BJ (cell line): Measurements from ENCODE around the gene TMEM150B. TPM values are rescaled to one million over a fixed set of nuclear protein-coding genes. Genes with fewer than 3 reads are reported as not detected.

Experiments used
- CTCF ChIA-PET: fragments of 350-600 bp; formaldehyde crosslinking; extraction: SDS; loops from one replicate; lab custom pipeline; 2021; ENCODE audit warnings: antibody characterized with exemption, inconsistent platforms; lab: Yijun Ruan, JAX
- POLR2A ChIA-PET: fragments of 300-600 bp; sonication (Branson Sonifier 250); formaldehyde crosslinking; extraction: SDS; loops from one replicate; lab custom pipeline; 2021; ENCODE audit warnings: antibody characterized with exemption; lab: Charles Lee
- DNase-seq: peaks from one replicate; pipeline ENCODE4 v3.0.0-alpha.2; 2011; ENCODE audit warnings: low read depth
- H3K27me3 ChIP-seq: 2 replicates; pipeline ENCODE4 v1.6.0; 2011; ENCODE audit warnings: low read length; ENCODE audit not compliant: control insufficient read depth, insufficient read depth
- H3K36me3 ChIP-seq: 2 replicates; pipeline ENCODE4 v1.5.1; 2011; ENCODE audit warnings: low read length; ENCODE audit not compliant: control insufficient read depth, insufficient read depth
- H3K4me3 ChIP-seq: 2 replicates; pipeline ENCODE4 v1.5.1; 2011; ENCODE audit warnings: low read depth, mild to moderate bottlenecking, control low read depth, low read length
- polyA plus RNA-seq: library from polyadenylated mRNA; depleted of rRNA; stranded (reverse); fragments of >200 nt; gene quantifications from 2 replicates; pipeline ENCODE4 v1.2.3, GENCODE V29; 2011
- TF ChIP-seq, protein P1 (sequence below): IDR thresholded peaks from 2 replicates; pipeline ENCODE4 v1.5.1; 2011; ENCODE audit warnings: low read depth, mild to moderate bottlenecking, control low read depth, inconsistent platforms, low read length, moderate library complexity; ENCODE audit not compliant: insufficient read depth

The TMEM150B gene
- polyA plus RNA-seq, 1 experiment, result not detected

DNA sequence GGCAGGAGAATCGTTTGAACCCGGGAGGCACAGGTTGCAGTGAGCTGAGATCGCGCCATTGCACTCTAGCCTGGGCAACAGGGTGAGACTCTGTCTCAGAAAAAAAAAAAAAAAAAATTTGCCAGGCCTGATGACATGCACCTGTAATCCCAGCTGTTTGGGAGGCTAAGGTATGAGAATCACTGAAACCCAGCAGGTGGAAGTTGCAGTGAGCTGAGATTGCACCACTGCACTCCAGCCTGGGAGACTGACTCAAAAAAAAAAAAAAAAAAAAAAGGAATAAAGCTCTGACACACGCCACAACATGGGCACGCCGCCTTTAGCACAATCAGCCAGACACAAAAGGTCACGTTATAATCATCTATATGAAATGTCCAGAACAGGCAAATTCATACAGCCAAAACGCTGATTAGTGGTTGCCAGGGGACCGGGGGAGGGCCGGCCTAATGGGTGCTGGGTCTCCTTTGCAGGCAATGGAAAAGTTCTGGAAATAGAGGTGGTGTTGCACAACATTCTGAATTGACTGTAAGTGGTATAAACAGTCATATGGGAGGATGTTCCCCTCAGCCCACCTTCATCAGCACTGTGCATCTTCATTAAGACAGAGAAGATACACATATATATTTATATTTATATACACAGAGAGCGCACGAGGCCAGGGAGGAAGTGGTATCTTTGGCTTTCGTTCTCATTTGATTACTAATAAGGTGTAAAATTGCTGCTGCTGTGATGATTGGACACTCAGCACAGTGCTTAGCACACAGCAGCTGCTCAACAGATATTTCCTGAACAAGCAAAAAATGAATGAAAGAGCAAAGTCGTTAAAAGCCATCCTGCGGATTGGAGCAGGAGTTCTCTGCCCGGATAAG, 49.1 kb downstream of the TMEM150B start:
- DNase-seq, result no peak
- POLR2A ChIA-PET, result interaction anchor here (0.6 kb wide), 1 partner anchor 49 kb away, joined by 4 read pairs; the partner anchor contains the start of gene TMEM150B
- Histone ChIP-seq H3K4me3 (no peak overlapping the region), H3K27me3 (no peaks in the 10 kb centered on the region), H3K36me3 (peaks cover 20% of the 10 kb centered on the region)
- TF ChIP-seq, protein P1, sequence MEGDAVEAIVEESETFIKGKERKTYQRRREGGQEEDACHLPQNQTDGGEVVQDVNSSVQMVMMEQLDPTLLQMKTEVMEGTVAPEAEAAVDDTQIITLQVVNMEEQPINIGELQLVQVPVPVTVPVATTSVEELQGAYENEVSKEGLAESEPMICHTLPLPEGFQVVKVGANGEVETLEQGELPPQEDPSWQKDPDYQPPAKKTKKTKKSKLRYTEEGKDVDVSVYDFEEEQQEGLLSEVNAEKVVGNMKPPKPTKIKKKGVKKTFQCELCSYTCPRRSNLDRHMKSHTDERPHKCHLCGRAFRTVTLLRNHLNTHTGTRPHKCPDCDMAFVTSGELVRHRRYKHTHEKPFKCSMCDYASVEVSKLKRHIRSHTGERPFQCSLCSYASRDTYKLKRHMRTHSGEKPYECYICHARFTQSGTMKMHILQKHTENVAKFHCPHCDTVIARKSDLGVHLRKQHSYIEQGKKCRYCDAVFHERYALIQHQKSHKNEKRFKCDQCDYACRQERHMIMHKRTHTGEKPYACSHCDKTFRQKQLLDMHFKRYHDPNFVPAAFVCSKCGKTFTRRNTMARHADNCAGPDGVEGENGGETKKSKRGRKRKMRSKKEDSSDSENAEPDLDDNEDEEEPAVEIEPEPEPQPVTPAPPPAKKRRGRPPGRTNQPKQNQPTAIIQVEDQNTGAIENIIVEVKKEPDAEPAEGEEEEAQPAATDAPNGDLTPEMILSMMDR, result no peak
- CTCF ChIA-PET, result no interaction called here

GRCh38 chr19:55273978-55274707, 51.0 kb downstream of the TMEM150B start:
- no peaks in the 10 kb centered on the region for H3K27me3 ChIP-seq
- DNase-seq, result no peak
- TF ChIP-seq, protein P1, result no peak
- H3K4me3 ChIP-seq, result no peak overlapping the region
- ChIA-PET CTCF (interaction anchor here (0.9 kb wide), 1 partner anchor 18 kb away, joined by 4 read pairs; no protein-coding TSS in a partner anchor), POLR2A (no interaction called here)
- peaks cover 20% of the 10 kb centered on the region for H3K36me3 ChIP-seq

GRCh38 chr19:55272142-55272541, 53.0 kb downstream of the TMEM150B start:
- CTCF ChIA-PET, result no interaction called here
- H3K36me3 ChIP-seq, result peaks cover 15% of the 10 kb centered on the region
- TF ChIP-seq, protein P1, result no peak
- POLR2A ChIA-PET, result no interaction called here
- H3K4me3 ChIP-seq, result no peak overlapping the region
- DNase-seq, result no peak
- no peaks in the 10 kb centered on the region for H3K27me3 ChIP-seq

GRCh38 chr19:55270172-55270942, 54.8 kb downstream of the TMEM150B start:
- TF ChIP-seq, protein P1, result no peak
- no peaks in the 10 kb centered on the region for H3K27me3 ChIP-seq
- POLR2A ChIA-PET, result no interaction called here
- DNase-seq, result no peak
- peaks cover 9% of the 10 kb centered on the region for H3K36me3 ChIP-seq
- H3K4me3 ChIP-seq, result no peak overlapping the region
- CTCF ChIA-PET, result interaction anchor here (0.6 to 1.1 kb wide), 2 partner anchors 19 to 27 kb away, joined by 3 read pairs; no protein-coding TSS in a partner anchor
